ENCODE data around the gene SDHA.
"Not testable (repeated sequence)": the region's sequence is repeated elsewhere in the genome, so short reads cannot be mapped to it uniquely, and the experiment has no call there.

The SDHA gene

GRCh38 chr5:278646-279045, 60.5 kb downstream of the SDHA start:
- no peak for DNase-seq (ENCODE audit: extremely low read depth, insufficient read length)
- no peaks in the 10 kb centered on the region for H3K27me3 ChIP-seq (replicated peaks; ENCODE audit: control insufficient read depth, insufficient read depth, low read length)
- no peak for TF ChIP-seq CTCF (IDR thresholded peaks at IDR 0.05; ENCODE audit: insufficient read depth, low read length, poor library complexity, severe bottlenecking)
- H3K36me3 ChIP-seq (ENCODE audit: control insufficient read depth, insufficient read depth, low read length) = peaks cover 9% of the 10 kb centered on the region
- no peak overlapping the region for H3K4me3 ChIP-seq (replicated peaks; ENCODE audit: low read depth, low read length)

GRCh38 chr5:279051-279665, 61.0 kb downstream of the SDHA start:
- H3K27me3 ChIP-seq (replicated peaks; ENCODE audit: control insufficient read depth, insufficient read depth, low read length); DNase-seq (ENCODE audit: extremely low read depth, insufficient read length); H3K4me3 ChIP-seq (replicated peaks; ENCODE audit: low read depth, low read length); H3K36me3 ChIP-seq (ENCODE audit: control insufficient read depth, insufficient read depth, low read length): not testable (repeated sequence)

- Histone ChIP-seq H3K27me3 (replicated peaks; ENCODE audit: control insufficient read depth, insufficient read depth, low read length) (no peaks in the 10 kb centered on the region), H3K4me3 (replicated peaks; ENCODE audit: low read depth, low read length) (no peak overlapping the region), H3K36me3 (ENCODE audit: control insufficient read depth, insufficient read depth, low read length) (peaks cover 13% of the 10 kb centered on the region)
- no peak for TF ChIP-seq CTCF (IDR thresholded peaks at IDR 0.05; ENCODE audit: insufficient read depth, low read length, poor library complexity, severe bottlenecking)
- DNase-seq (ENCODE audit: extremely low read depth, insufficient read length) = no peak
These were observed 68.0 kb downstream of the SDHA start for GRCh38 chr5:285991-286557.

GRCh38 chr5:290200-290599, 72.1 kb downstream of the SDHA start:
- peaks cover 11% of the 10 kb centered on the region for H3K36me3 ChIP-seq (ENCODE audit: control insufficient read depth, insufficient read depth, low read length)
- DNase-seq (ENCODE audit: extremely low read depth, insufficient read length); H3K27me3 ChIP-seq (replicated peaks; ENCODE audit: control insufficient read depth, insufficient read depth, low read length); H3K4me3 ChIP-seq (replicated peaks; ENCODE audit: low read depth, low read length): not testable (repeated sequence)

- H3K36me3 ChIP-seq (ENCODE audit: control insufficient read depth, insufficient read depth, low read length) = not testable (repeated sequence)
These were observed 73.2 kb downstream of the SDHA start for GRCh38 chr5:291345-291744.

GRCh38 chr5:294788-295187, 76.7 kb downstream of the SDHA start:
- not testable (repeated sequence) for H3K36me3 ChIP-seq (ENCODE audit: control insufficient read depth, insufficient read depth, low read length); H3K4me3 ChIP-seq (replicated peaks; ENCODE audit: low read depth, low read length); DNase-seq (ENCODE audit: extremely low read depth, insufficient read length); H3K27me3 ChIP-seq (replicated peaks; ENCODE audit: control insufficient read depth, insufficient read depth, low read length)

More at GRCh38 chr5:291345-291744, 73.2 kb downstream of the SDHA start:
- H3K4me3 ChIP-seq (replicated peaks; ENCODE audit: low read depth, low read length); H3K27me3 ChIP-seq (replicated peaks; ENCODE audit: control insufficient read depth, insufficient read depth, low read length); DNase-seq (ENCODE audit: extremely low read depth, insufficient read length): not testable (repeated sequence)

- not testable (repeated sequence) for DNase-seq (ENCODE audit: extremely low read depth, insufficient read length); H3K36me3 ChIP-seq (ENCODE audit: control insufficient read depth, insufficient read depth, low read length); H3K4me3 ChIP-seq (replicated peaks; ENCODE audit: low read depth, low read length); H3K27me3 ChIP-seq (replicated peaks; ENCODE audit: control insufficient read depth, insufficient read depth, low read length)
These were observed 78.1 kb downstream of the SDHA start for GRCh38 chr5:296207-296606.

- not testable (repeated sequence) for H3K36me3 ChIP-seq (ENCODE audit: control insufficient read depth, insufficient read depth, low read length); H3K4me3 ChIP-seq (replicated peaks; ENCODE audit: low read depth, low read length); DNase-seq (ENCODE audit: extremely low read depth, insufficient read length); H3K27me3 ChIP-seq (replicated peaks; ENCODE audit: control insufficient read depth, insufficient read depth, low read length)
These were observed 78.8 kb downstream of the SDHA start for GRCh38 chr5:296954-297353.

- not testable (repeated sequence) for H3K27me3 ChIP-seq (replicated peaks; ENCODE audit: control insufficient read depth, insufficient read depth, low read length); H3K36me3 ChIP-seq (ENCODE audit: control insufficient read depth, insufficient read depth, low read length); DNase-seq (ENCODE audit: extremely low read depth, insufficient read length); H3K4me3 ChIP-seq (replicated peaks; ENCODE audit: low read depth, low read length)
These were observed 79.3 kb downstream of the SDHA start for GRCh38 chr5:297448-297847.

- H3K27me3 ChIP-seq (replicated peaks; ENCODE audit: control insufficient read depth, insufficient read depth, low read length); DNase-seq (ENCODE audit: extremely low read depth, insufficient read length); H3K4me3 ChIP-seq (replicated peaks; ENCODE audit: low read depth, low read length); H3K36me3 ChIP-seq (ENCODE audit: control insufficient read depth, insufficient read depth, low read length): not testable (repeated sequence)
These were observed 80.0 kb downstream of the SDHA start for GRCh38 chr5:297991-298736.

Data from GM06990 (cell line).